ENCODE measurements around the gene ISLR. TPM values are rescaled to one million over a fixed set of nuclear protein-coding genes. Genes with fewer than 3 reads are reported as not detected.
A peak's percentile ranks its signal among the peaks of the same experiment; 100 is the strongest.

Gene ISLR
- total and polyA plus RNA-seq, 12 donors: 8.8 to 19.7 (median 13.2) TPM

- peaks cover 16 to 80% (median 48%) of the 10 kb centered on the region in 9 donors for H3K4me1 ChIP-seq
- no peak overlapping the region for H3K4me3 ChIP-seq
- intact Hi-C loops (cut with DNase I): loop anchor here in 1 of 10 donors (5.0 kb wide), 1 partner anchor 34 kb away; no protein-coding TSS in a partner anchor
- DNase-seq (no peak), ATAC-seq (no peak)
- H3K9me3 ChIP-seq: no peaks in the 10 kb centered on the region
- no peaks in the 10 kb centered on the region for H3K27me3 ChIP-seq
- no peak for TF ChIP-seq CTCF (IDR thresholded peaks at IDR 0.05)
- no peaks in the 10 kb centered on the region for H3K36me3 ChIP-seq
- peak overlapping the region in 2 of 10 donors; percentile 25 to 34 for H3K27ac ChIP-seq
- WGBS, 2 donors: 89 to 91% methylated on average over 7 of the region's 7 CpGs
Measured at GRCh38 chr15:74170875-74171578, 2.5 kb upstream of the ISLR start.

DNA sequence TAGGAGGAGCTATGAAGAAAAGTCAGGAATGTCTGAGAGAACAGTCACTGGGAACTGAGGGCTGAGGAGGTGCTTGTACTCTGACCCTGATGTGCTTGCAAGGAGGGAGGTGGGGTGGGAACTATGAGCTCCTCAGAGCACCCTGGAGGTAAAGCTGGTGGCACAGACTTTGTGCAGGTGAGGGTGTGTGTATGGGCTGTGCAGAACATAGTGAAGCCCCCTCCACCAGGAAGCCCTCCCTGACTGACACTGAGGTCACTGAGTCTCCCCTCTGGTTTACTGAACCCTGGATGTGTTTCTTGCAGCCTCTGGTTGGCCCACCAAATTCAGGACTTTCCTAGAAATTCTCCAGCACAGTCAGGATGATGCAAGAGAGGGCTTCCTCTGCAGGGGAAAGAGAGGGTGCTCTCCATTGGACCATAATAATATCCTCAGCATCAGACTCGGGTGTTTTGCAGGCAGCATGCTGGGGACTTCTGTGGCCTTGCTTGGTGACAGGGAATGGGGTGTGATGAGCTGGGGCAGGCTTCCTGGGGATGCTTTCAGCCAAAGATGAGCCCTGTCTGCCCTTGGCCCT lies 1.5 kb upstream of the ISLR start:
- no peaks in the 10 kb centered on the region for H3K36me3 ChIP-seq
- 71 to 73% methylated on average over 1 of the region's 1 CpG for WGBS, 2 donors
- DNase-seq: no peak
- no peaks in the 10 kb centered on the region for H3K9me3 ChIP-seq
- no peak for ATAC-seq
- TF ChIP-seq CTCF (IDR thresholded peaks at IDR 0.05): no peak
- H3K4me1 ChIP-seq: peaks cover 16 to 91% (median 48%) of the 10 kb centered on the region in 9 donors
- peak overlapping the region in 1 of 10 donors; percentile 49 for H3K4me3 ChIP-seq
- H3K27me3 ChIP-seq: no peaks in the 10 kb centered on the region
- peak overlapping the region; percentile 68 to 93 (median 83) for H3K27ac ChIP-seq
- intact Hi-C loops (cut with DNase I): loop anchor here in 2 of 10 donors (2.0 to 5.0 kb wide), 2 partner anchors 35 kb away; no protein-coding TSS in a partner anchor

DNA sequence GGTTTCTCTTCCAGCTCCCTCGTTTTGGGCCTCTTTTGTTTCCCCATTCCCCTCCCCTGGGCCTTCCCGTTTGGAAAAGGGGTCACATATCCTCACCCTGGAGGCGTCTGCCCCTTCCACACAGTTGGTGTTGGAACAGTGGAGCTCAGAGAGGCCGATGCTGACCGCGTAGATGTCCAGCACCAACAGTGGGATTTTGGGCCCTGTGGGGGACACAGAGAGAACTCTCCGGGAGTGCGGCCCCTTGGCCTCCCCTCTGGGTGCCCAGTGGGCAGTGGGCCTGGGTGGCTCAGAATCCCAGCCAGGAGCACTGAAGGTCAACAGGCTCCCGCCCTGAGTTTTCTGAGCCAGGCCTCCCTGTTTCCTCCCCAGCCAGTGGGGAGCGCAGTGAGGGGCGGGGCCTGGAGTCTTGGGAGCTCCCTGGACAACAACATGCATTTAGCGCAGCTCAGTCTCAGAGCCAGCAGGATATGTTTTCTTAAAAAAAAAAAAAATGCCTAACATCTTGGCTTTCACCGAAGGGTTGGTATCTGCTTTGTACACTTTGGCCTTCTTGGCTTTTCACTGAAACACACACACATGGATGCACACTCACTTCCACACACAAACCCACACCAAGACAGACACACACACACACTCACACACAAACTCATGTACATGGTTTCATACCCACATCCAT lies 670 bp upstream of the ISLR start:
- Histone ChIP-seq H3K27ac (peak overlapping the region; percentile 68 to 93 (median 83)), H3K36me3 (no peaks in the 10 kb centered on the region), H3K27me3 (no peaks in the 10 kb centered on the region), H3K9me3 (no peaks in the 10 kb centered on the region), H3K4me1 (peaks cover 19 to 93% (median 51%) of the 10 kb centered on the region in 9 donors), H3K4me3 (peak overlapping the region in 5 of 10 donors; percentile 47 to 54 (median 51))
- ATAC-seq (peak; percentile 67 to 89 (median 78)), DNase-seq (peak; percentile 82 to 83)
- peak in 3 of 9 donors; percentile 4 to 24 (median 16) for TF ChIP-seq CTCF (IDR thresholded peaks at IDR 0.05)
- 35 to 48% methylated on average over 13 of the region's 13 CpGs for WGBS, 2 donors
- intact Hi-C loops (cut with DNase I): loop anchor here in 2 of 10 donors (2.0 to 5.0 kb wide), 2 partner anchors 36 kb away; no protein-coding TSS in a partner anchor

All from heart right ventricle (tissue), 16 donors.